Mucosa of descending colon (tissue), 3 donors: ENCODE measurements around the gene CAPN8. TPM values are rescaled to one million over a fixed set of nuclear protein-coding genes. Genes with fewer than 3 reads are reported as not detected.

Experiments used
- ATAC-seq: fragments of 200-7000 bp; cut with Tn5 transposase; one replicate; pipeline ENCODE4 v1.9.1; 2020; ENCODE audit warnings: mild to moderate bottlenecking, moderate library complexity
- DNase-seq, 3 donors: peaks; one replicate each; pipeline ENCODE4 v3.0.0-alpha.2; 2020
- H3K36me3 ChIP-seq: fragments of 200-600 bp; one replicate; pipeline ENCODE4 v1.8.0; 2021; ENCODE audit warnings: low read depth, mild to moderate bottlenecking
- H3K4me1 ChIP-seq: fragments of 200-600 bp; one replicate; pipeline ENCODE4 v1.8.0; 2021; ENCODE audit warnings: low read depth, mild to moderate bottlenecking
- H3K4me3 ChIP-seq: fragments of 200-600 bp; one replicate; pipeline ENCODE4 v1.8.0; 2021; ENCODE audit warnings: mild to moderate bottlenecking
- H3K9me3 ChIP-seq: fragments of 200-600 bp; one replicate; pipeline ENCODE4 v1.8.0; 2021; ENCODE audit warnings: mild to moderate bottlenecking
- CTCF ChIP-seq: fragments of 200-600 bp; IDR thresholded peaks from one replicate; pipeline ENCODE4 v1.8.0; 2022; ENCODE audit warnings: antibody characterized with exemption, mild to moderate bottlenecking
- intact Hi-C, 2 donors: fragments of 100-400 bp; cut with DNase I in 1 of 2; cut with micrococcal nuclease in 1 of 2; formaldehyde crosslinking; loops; one replicate each; pipeline versions ENCODE4 v1.11.0 to v1.11.1; 2022; cut with DNase I, micrococcal nuclease
- total RNA-seq, 3 donors: library from RNA; stranded (reverse); fragmentation: NEBNext Ultra II Directional in 2 of 3; extraction: Animal tissue kit (Norgen Biotek cat#: 25700) in 2 of 3; gene quantifications; one replicate each; pipeline versions ENCODE4 v1.2.1 to v1.2.4, GENCODE V29; 2021 to 2023
- donor health status: DM: no; HTN: no; CAD: no; lungs with moderate emphysema.
- donor health status: DM: no; HTN: no; CAD: no.
- donor health status: DM: no; HTN: yes; CAD: no.

Gene CAPN8
- total RNA-seq, 3 donors from 2014 or later, result 31.1 to 88.6 (median 59.0) TPM

GRCh38 chr1:223670458-223671159 is 5.1 kb upstream of the CAPN8 start:
- ATAC-seq, result peak; percentile 41

DNA sequence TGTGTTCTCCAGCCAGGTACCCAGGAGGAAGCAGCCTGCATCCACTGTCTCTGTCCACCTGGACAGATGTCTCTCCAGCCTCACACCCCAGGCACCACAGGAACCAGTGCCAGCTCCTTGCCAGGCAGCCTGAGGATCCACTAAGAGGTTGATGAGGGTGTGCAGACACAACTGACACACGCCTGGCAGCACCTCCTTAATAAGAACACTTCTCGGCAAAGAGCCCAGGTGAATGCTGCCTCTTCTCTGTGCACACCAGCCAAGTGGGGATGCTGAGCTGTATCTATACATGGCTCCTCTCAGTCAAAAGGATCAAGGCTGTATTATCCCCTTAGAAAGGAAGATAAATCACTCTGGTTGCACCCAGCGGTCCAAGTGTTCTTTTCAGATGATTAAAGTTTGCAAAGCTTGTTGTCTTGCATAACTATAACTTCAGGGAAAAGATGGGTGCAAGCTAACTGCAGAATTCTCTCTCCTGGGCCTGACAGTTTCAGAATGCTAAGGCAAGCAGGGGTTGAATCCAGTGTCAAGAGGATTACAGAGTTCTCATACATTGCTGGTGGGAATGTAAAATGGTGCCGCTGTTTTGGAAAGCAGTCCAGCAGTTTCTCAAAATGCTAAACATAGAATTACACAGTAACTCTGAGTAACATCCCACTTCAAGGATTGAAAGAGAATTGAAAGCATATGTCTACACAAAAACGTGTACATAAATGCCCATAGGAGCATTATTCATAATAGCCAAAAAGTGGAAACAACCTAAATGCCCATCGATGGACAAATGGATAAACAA is 3.7 kb upstream of the CAPN8 start:
- Histone ChIP-seq H3K4me3 (no peak overlapping the region), H3K9me3 (peaks cover 4% of the 10 kb centered on the region), H3K4me1 (peaks cover 31% of the 10 kb centered on the region), H3K36me3 (no peaks in the 10 kb centered on the region)
- intact Hi-C loops, result no loop called here
- DNase-seq (peak in 1 of 3 donors; percentile 44), ATAC-seq (no peak)
- TF ChIP-seq CTCF, result no peak

More at GRCh38 chr1:223670458-223671159, 5.1 kb upstream of the CAPN8 start:
- H3K4me1 ChIP-seq, result peaks cover 24% of the 10 kb centered on the region
- peak in 1 of 3 donors; percentile 60 for DNase-seq
- H3K36me3 ChIP-seq, result no peaks in the 10 kb centered on the region
- intact Hi-C loops, result no loop called here
- peaks cover 13% of the 10 kb centered on the region for H3K9me3 ChIP-seq
- H3K4me3 ChIP-seq, result no peak overlapping the region
- no peak for TF ChIP-seq CTCF

DNA sequence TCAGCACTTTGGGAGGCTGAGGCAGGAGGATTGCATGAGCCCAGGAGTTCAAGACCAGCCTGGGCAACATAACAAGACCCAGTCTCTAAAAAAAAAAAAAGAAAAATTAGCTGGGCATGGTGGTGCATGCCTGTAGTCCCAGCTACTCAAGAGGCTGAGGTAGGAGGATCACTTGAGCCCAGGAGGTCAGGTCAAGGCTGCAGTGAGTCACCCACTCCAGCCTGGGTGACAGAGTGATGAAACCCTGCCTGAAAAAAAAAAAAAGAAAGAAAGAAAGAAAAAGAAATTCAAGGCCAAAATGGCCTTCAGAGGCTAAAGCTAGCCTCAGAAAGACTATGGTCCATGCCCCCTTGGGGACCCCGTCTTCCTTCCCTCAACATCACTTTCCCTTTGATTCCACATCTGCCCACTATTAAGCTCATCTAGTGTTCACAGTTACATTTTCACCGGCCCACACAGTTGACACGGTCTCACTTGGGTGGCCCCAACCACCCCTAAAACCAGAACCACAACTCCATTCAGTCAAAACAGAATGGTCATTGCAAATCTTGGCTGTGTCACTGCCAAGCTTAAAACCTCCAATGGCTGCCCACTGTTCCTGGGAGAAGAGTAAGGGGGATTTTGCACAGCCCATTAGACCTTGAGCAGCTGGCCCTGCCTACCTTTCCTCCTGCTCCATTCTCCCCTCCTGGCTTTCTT is 2.1 kb upstream of the CAPN8 start:
- H3K4me1 ChIP-seq, result peaks cover 31% of the 10 kb centered on the region
- no peaks in the 10 kb centered on the region for H3K36me3 ChIP-seq
- H3K9me3 ChIP-seq, result no peaks in the 10 kb centered on the region
- TF ChIP-seq CTCF, result no peak
- H3K4me3 ChIP-seq, result no peak overlapping the region
- no peak for ATAC-seq
- intact Hi-C loops, result no loop called here
- no peak for DNase-seq

DNA sequence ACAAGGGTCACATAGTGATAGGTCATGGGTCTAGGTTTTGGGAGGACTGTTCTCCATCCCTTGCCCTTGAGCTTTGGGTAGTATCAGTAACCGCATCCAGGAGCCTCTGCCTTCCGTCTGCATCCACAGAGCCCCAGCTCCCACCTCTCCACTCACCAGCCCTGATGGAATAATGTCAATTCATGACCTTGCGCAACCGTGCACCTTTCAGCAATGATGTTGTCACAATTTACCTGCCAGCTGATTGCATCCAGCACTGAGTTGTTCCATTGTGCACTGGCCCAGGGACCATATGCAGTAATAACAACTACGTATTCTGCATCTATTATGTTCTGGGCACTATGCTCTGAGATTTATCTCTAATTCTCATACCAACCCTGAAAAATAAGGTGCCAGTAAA is 1.4 kb downstream of the CAPN8 start:
- ATAC-seq (no peak), DNase-seq (no peak)
- TF ChIP-seq CTCF, result no peak
- intact Hi-C loops, result no loop called here
- H3K4me1 ChIP-seq, result peaks cover 30% of the 10 kb centered on the region
- no peaks in the 10 kb centered on the region for H3K9me3 ChIP-seq
- H3K36me3 ChIP-seq, result no peaks in the 10 kb centered on the region
- no peak overlapping the region for H3K4me3 ChIP-seq

DNA sequence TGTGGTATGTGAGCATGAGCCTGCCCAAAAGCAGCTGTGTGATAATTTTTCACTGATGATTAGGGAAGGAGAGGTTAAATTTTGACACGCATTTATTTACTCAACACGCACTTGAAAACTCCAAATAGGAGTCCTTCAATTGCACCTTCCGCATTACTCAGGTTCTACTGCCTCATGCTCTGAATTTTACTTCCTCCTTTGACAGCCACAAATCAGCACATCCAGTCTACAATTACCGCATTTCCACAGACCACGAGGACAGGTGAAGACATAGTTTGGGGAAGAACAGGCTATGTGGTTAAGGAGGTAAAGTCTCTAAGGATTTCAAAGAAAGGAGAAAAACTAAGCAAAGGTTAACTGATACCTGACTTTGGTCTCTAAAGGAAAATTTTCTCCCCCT is 2.6 kb downstream of the CAPN8 start:
- no peak for TF ChIP-seq CTCF
- H3K9me3 ChIP-seq, result no peaks in the 10 kb centered on the region

More for the DNA sequence above, 2.6 kb downstream of the CAPN8 start:
- Histone ChIP-seq H3K4me1 (peaks cover 19% of the 10 kb centered on the region), H3K36me3 (no peaks in the 10 kb centered on the region), H3K4me3 (no peak overlapping the region)
- DNase-seq (no peak), ATAC-seq (peak; percentile 40)
- intact Hi-C loops, result no loop called here
